ENCODE results near the gene XYLT1. TPM values are rescaled to one million over a fixed set of nuclear protein-coding genes. Genes with fewer than 3 reads are reported as not detected.

The XYLT1 gene
- total and polyA plus RNA-seq, 2 of the 13 experiments (the other 11 are each of a cell fraction or from before 2014, with no cell fraction given) = not detected

- no peak for DNase-seq (ENCODE audit: low spot score)
- in situ Hi-C loops (cut with HindIII; ENCODE audit: extremely low pct_ligation_motif_present, low pct_unique_long_range_greater_than_20kb) (no loop called here), intact Hi-C loops (cut with micrococcal nuclease; ENCODE audit: unreplicated experiment) (no loop called here)
- no peak for FAIRE-seq
- BruUV-seq (replicated peaks) = no TSS peak
- no peaks in the 10 kb centered on the region for H3K9me3 ChIP-seq (ENCODE audit: low read length)
- no peak overlapping the region for H3K27ac ChIP-seq (ENCODE audit: extremely low read length, insufficient read depth, low read length)
- H2AFZ ChIP-seq (ENCODE audit: low read length) = no peak overlapping the region
- H4K20me1 ChIP-seq (ENCODE audit: insufficient read depth, low read length) = no peaks in the 10 kb centered on the region
- H3K9ac ChIP-seq (ENCODE audit: insufficient read depth, low read depth, low read length) = no peak overlapping the region
- no peak for ATAC-seq
- CTCF ChIA-PET (ENCODE audit: low intra/inter-chr PET ratio, low total read pairs) = no interaction called here
- peaks cover 0 to 14% of the 10 kb centered on the region in 2 experiments; a peak in 3 of 5 replicates for H3K27me3 ChIP-seq (ENCODE audit: control insufficient read depth in 1 of 2, insufficient read depth in 2 of 2, low read length in 2 of 2)
- no peaks in the 10 kb centered on the region for H3K36me3 ChIP-seq (replicated peaks in 1 of 2; ENCODE audit: control insufficient read depth in 1 of 2, insufficient read depth in 2 of 2, low read length in 2 of 2)
- 17% methylated on average over 4 of the region's 4 CpGs for WGBS (ENCODE audit: low lambda C conversion rate)
- no peak overlapping the region for H3K4me2 ChIP-seq (ENCODE audit: low read depth, low read length)
- POLR2A ChIA-PET = no interaction called here
- H3K4me3 ChIP-seq (replicated peaks in 1 of 3; ENCODE audit: insufficient read depth in 1 of 3, low read depth in 2 of 3, low read length in 3 of 3) = no peak overlapping the region
- H3K4me1 ChIP-seq (ENCODE audit: insufficient read depth, low read length) = no peaks in the 10 kb centered on the region
- H3K79me2 ChIP-seq (ENCODE audit: insufficient read depth, low read length) = no peaks in the 10 kb centered on the region
- TF ChIP-seq SNAPC4 (CRISPR knock-in tag; IDR thresholded peaks at IDR 0.05) (no peak), PCBP1 (IDR thresholded peaks at IDR 0.05; ENCODE audit: borderline replicate concordance, low read depth, low read length) (no peak), FOXC1 (CRISPR knock-in tag; IDR thresholded peaks at IDR 0.05; ENCODE audit: borderline replicate concordance) (no peak), ZNF816 (CRISPR knock-in tag; IDR thresholded peaks at IDR 0.05; ENCODE audit: borderline replicate concordance) (no peak), ZBTB3 (CRISPR knock-in tag; IDR thresholded peaks at IDR 0.05; ENCODE audit: borderline replicate concordance, low read depth) (no peak), MEF2D (CRISPR knock-in tag; IDR thresholded peaks at IDR 0.05) (no peak), ELK4 (CRISPR knock-in tag; IDR thresholded peaks at IDR 0.05; ENCODE audit: borderline replicate concordance) (no peak), PHF21A (CRISPR knock-in tag; IDR thresholded peaks at IDR 0.05) (no peak), E2F2 (CRISPR knock-in tag; IDR thresholded peaks at IDR 0.05; ENCODE audit: borderline replicate concordance) (no peak), ZNF761 (CRISPR knock-in tag; conservative IDR thresholded peaks at IDR 0.05) (no peak)
These were observed 354.0 kb downstream of the XYLT1 start for GRCh38 chr16:17116595-17117322.

Measured in HepG2 (cell line).